PFSK-1 (cell line): ENCODE data around the gene OR5M10.

Source experiments
- FOXP2 ChIP-seq: optimal IDR thresholded peaks from 2 replicates; pipeline ENCODE3; 2011; ENCODE audit warnings: borderline replicate concordance, control low read depth, inconsistent platforms; ENCODE audit not compliant: insufficient read depth; ENCODE audit errors: extremely low read length, extremely low read depth
- POLR2AphosphoS5 ChIP-seq: IDR thresholded peaks from 2 replicates; pipeline ENCODE4 v1.6.1; 2012; ENCODE audit warnings: low read depth, mild to moderate bottlenecking, control low read depth, low read length, moderate library complexity
- REST ChIP-seq, 2 experiments: IDR thresholded peaks; 2 replicates each; pipeline versions ENCODE4 v1.6.1 to v1.8.0; 2011 to 2012; ENCODE audit warnings: low read depth in 2 of 2, low read length in 2 of 2, control low read depth in 1 of 2, inconsistent platforms in 1 of 2, mild to moderate bottlenecking in 1 of 2, moderate library complexity in 1 of 2; ENCODE audit not compliant: insufficient read depth in 1 of 2
- SIN3A ChIP-seq: IDR thresholded peaks from 2 replicates; pipeline ENCODE4 v1.6.1; 2012; ENCODE audit warnings: mild to moderate bottlenecking, low read length, moderate library complexity, borderline replicate concordance; ENCODE audit not compliant: insufficient read depth
- TAF1 ChIP-seq: IDR thresholded peaks from 2 replicates; pipeline ENCODE4 v1.6.1; 2012; ENCODE audit warnings: low read length, control low read depth, borderline replicate concordance; ENCODE audit not compliant: insufficient read depth

Gene OR5M10

GRCh38 chr11:56545531-56545930 is 32.0 kb downstream of the OR5M10 start:
- TF ChIP-seq TAF1 (no peak), FOXP2 (no peak), REST (IDR thresholded peaks at IDR 0.05; ENCODE audit: insufficient read depth in 1 of 2, low read depth in 2 of 2, low read length in 2 of 2) (no peak), POLR2AphosphoS5 (no peak), SIN3A (no peak)

GRCh38 chr11:56543739-56544138 is 33.8 kb downstream of the OR5M10 start:
- TF ChIP-seq FOXP2, result no peak
- TF ChIP-seq SIN3A, result no peak
- no peak for TF ChIP-seq TAF1
- no peak for TF ChIP-seq REST (IDR thresholded peaks at IDR 0.05; ENCODE audit: insufficient read depth in 1 of 2, low read depth in 2 of 2, low read length in 2 of 2)
- no peak for TF ChIP-seq POLR2AphosphoS5

GRCh38 chr11:56543157-56543556 is 34.4 kb downstream of the OR5M10 start, which contains the start of gene OR5M11:
Gene OR5M11 (minus strand): TSS chr11:56543257. CDS start chr11:56543257, 0 bp downstream.
- no peak for TF ChIP-seq FOXP2

- TF ChIP-seq SIN3A, result no peak
- TF ChIP-seq POLR2AphosphoS5, result no peak
- no peak for TF ChIP-seq FOXP2
- no peak for TF ChIP-seq REST (IDR thresholded peaks at IDR 0.05; ENCODE audit: insufficient read depth in 1 of 2, low read depth in 2 of 2, low read length in 2 of 2)
- TF ChIP-seq TAF1, result no peak
These were observed 44.3 kb downstream of the OR5M10 start for GRCh38 chr11:56533054-56533740.

GRCh38 chr11:56531856-56532255 is 45.7 kb downstream of the OR5M10 start:
- TF ChIP-seq SIN3A (no peak), REST (IDR thresholded peaks at IDR 0.05; ENCODE audit: insufficient read depth in 1 of 2, low read depth in 2 of 2, low read length in 2 of 2) (no peak), POLR2AphosphoS5 (no peak), FOXP2 (no peak), TAF1 (no peak)
